Peyer's patch (tissue), 4 donors: ENCODE data around the gene CUL4B. TPM values are rescaled to one million over a fixed set of nuclear protein-coding genes. Genes with fewer than 3 reads are reported as not detected.
"Not testable (repeated sequence)": the region's sequence is repeated elsewhere in the genome, so short reads cannot be mapped to it uniquely, and the experiment has no call there.

Experiments used
- DNase-seq, 3 donors: peaks; one replicate each; pipeline ENCODE4 v3.0.0-alpha.2; 2017 to 2019
- H3K27ac ChIP-seq, 4 donors: fragments of 200-600 bp; sonication (generic); one replicate each; pipeline ENCODE4 v1.5.1; 2016 to 2019
- H3K27me3 ChIP-seq, 2 donors: fragments of 200-600 bp; sonication (generic); one replicate each; pipeline ENCODE4 v1.5.1; 2019
- H3K36me3 ChIP-seq, 3 donors: fragments of 200-600 bp; sonication (generic); one replicate each; pipeline ENCODE4 v1.5.1; 2016 to 2019
- H3K4me1 ChIP-seq, 4 donors: fragments of 200-600 bp; sonication (generic); one replicate each; pipeline ENCODE4 v1.5.1; 2016 to 2019
- H3K4me3 ChIP-seq, 4 donors: fragments of 200-600 bp; sonication (generic); 1 replicate in 3 of 4; 2 replicates in 1 of 4; pipeline ENCODE4 v1.5.1; 2016 to 2019; ENCODE audit warnings: mild to moderate bottlenecking in 1 of 4
- H3K9me3 ChIP-seq, 4 donors: fragments of 200-600 bp; sonication (generic); one replicate each; pipeline ENCODE4 v1.5.1; 2016 to 2019; ENCODE audit warnings: mild to moderate bottlenecking in 1 of 4
- CTCF ChIP-seq, 6 experiments: fragments of 450-650 bp in 4 of 6; fragments of 200-600 bp in 2 of 6; sonication (generic) in 1 of 6; IDR thresholded peaks; one replicate each; pipeline ENCODE4 v1.5.1; 2017 to 2019; ENCODE audit warnings: antibody characterized with exemption in 6 of 6, mild to moderate bottlenecking in 3 of 6, moderate library complexity in 1 of 6
- POLR2A ChIP-seq, 2 donors: fragments of 450-650 bp; IDR thresholded peaks; one replicate each; pipeline ENCODE4 v1.5.1; 2017; ENCODE audit warnings: antibody characterized with exemption in 2 of 2, mild to moderate bottlenecking in 2 of 2, moderate library complexity in 2 of 2
- total RNA-seq, 4 donors: library from RNA; depleted of rRNA; stranded (reverse); fragments of >200 nt; gene quantifications; one replicate each; pipeline ENCODE4 v1.1.0, GENCODE V29; 2016

CUL4B gene
- 10 to 100 TPM; 17.1 to 59.4 (median 22.8) TPM for total RNA-seq

GRCh38 chrX:120560842-120561633 lies at the start of gene CUL4B:
CUL4B (minus strand) TSS chrX:120560962; CDS start chrX:120560638, 324 bp downstream.
- Histone ChIP-seq H3K27ac (peak within 1 kb of the TSS; percentile 89 to 100 (median 98)), H3K36me3 (no peaks in the 10 kb centered on the region), H3K4me1 (peaks cover 0 to 16% (median 0%) of the 10 kb centered on the region in 4 donors), H3K4me3 (peak within 1 kb of the TSS; percentile 60 to 77 (median 74)), H3K9me3 (no peaks in the 10 kb centered on the region), H3K27me3 (no peaks in the 10 kb centered on the region)
- TF ChIP-seq CTCF (IDR thresholded peaks at IDR 0.05): no peak
- peak in 1 of 2 donors; percentile 39 for TF ChIP-seq POLR2A (IDR thresholded peaks at IDR 0.05)
- peak; percentile 91 to 96 (median 94) for DNase-seq

DNA sequence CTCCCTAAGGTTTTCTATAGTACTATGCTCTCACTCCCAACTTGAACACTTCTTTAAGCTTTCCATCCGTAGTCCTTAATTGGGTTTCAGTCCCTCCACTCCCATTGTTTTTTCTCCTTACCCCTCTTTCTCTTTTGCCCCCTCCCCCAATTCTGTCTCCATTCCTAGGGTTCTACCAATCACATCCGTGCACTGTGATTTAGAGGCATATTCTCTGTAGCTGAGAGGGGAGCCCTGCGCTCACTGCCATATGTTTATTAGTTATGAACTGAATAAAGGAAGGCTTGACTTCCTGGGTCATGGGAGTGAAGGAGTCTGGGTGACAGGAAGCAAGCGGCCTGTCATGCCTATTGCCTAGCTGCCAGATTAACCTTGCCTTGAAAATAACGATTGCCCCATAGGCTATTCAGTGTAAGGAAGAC lies 43.6 kb upstream of the CUL4B start:
- Histone ChIP-seq H3K27me3 (no peaks in the 10 kb centered on the region), H3K27ac (peak overlapping the region; percentile 74 to 91 (median 80)), H3K9me3 (no peaks in the 10 kb centered on the region), H3K4me3 (peak overlapping the region; percentile 44 to 65 (median 60)), H3K36me3 (peaks cover 0 to 12% (median 0%) of the 10 kb centered on the region in 3 donors), H3K4me1 (peaks cover 0 to 9% (median 4%) of the 10 kb centered on the region in 4 donors)
- peak in 1 of 3 donors; percentile 54 for DNase-seq
- TF ChIP-seq CTCF (IDR thresholded peaks at IDR 0.05): no peak

GRCh38 chrX:120603707-120604360 lies 43.1 kb upstream of the CUL4B start, which contains the start of gene MCTS1:
MCTS1 (plus strand) TSS chrX:120604101; CDS start chrX:120604237, 136 bp downstream.
- Histone ChIP-seq H3K9me3 (no peaks in the 10 kb centered on the region), H3K27ac (peak within 1 kb of the TSS; percentile 74 to 91 (median 80)), H3K4me3 (peak within 1 kb of the TSS; percentile 44 to 65 (median 60)), H3K4me1 (peaks cover 0 to 9% (median 4%) of the 10 kb centered on the region in 4 donors), H3K27me3 (no peaks in the 10 kb centered on the region), H3K36me3 (peaks cover 0 to 8% (median 0%) of the 10 kb centered on the region in 3 donors)
- TF ChIP-seq CTCF (IDR thresholded peaks at IDR 0.05) (no peak), POLR2A (IDR thresholded peaks at IDR 0.05) (peak; percentile 32 to 64)
- DNase-seq: peak; percentile 77 to 93 (median 80)

DNA sequence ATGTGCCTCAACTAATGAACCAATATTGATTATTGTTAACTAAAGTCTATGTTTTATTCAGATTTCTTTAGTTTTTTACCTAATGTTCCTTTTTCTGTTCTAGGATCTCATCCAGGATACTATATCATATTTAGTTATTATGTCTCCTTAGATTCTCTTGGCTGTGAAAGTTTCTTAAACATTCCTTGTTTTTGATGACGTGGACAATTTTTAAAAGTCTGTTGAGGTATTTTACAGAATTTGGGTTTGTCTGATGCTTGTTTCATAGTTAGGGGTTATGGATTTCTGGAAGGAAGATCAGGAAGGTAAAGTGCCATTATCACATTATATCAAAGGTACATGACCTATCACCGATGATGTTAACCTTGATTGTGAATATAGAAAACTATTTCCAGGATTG lies 24.9 kb upstream of the CUL4B start:
- no peaks in the 10 kb centered on the region for H3K9me3 ChIP-seq
- TF ChIP-seq CTCF (IDR thresholded peaks at IDR 0.05) (no peak), POLR2A (IDR thresholded peaks at IDR 0.05) (no peak)
- H3K27ac ChIP-seq: no peak overlapping the region
- no peak for DNase-seq
- no peaks in the 10 kb centered on the region for H3K4me1 ChIP-seq
- H3K36me3 ChIP-seq: no peaks in the 10 kb centered on the region
- no peak overlapping the region for H3K4me3 ChIP-seq
- no peaks in the 10 kb centered on the region for H3K27me3 ChIP-seq

- H3K4me1 ChIP-seq: no peaks in the 10 kb centered on the region
- H3K4me3 ChIP-seq: no peak overlapping the region
- no peak overlapping the region for H3K27ac ChIP-seq
- no peak for DNase-seq
- H3K27me3 ChIP-seq: no peaks in the 10 kb centered on the region
- H3K36me3 ChIP-seq: no peaks in the 10 kb centered on the region
- H3K9me3 ChIP-seq: no peaks in the 10 kb centered on the region
- no peak for TF ChIP-seq POLR2A (IDR thresholded peaks at IDR 0.05)
- TF ChIP-seq CTCF (IDR thresholded peaks at IDR 0.05): no peak
Observed at GRCh38 chrX:120575379-120576114, 14.8 kb upstream of the CUL4B start.

GRCh38 chrX:120573806-120574205 lies 13.0 kb upstream of the CUL4B start:
- not testable (repeated sequence) for H3K4me1 ChIP-seq, H3K4me3 ChIP-seq, DNase-seq, H3K36me3 ChIP-seq, H3K27ac ChIP-seq, H3K27me3 ChIP-seq, H3K9me3 ChIP-seq
